ENCODE measurements around the gene TSPAN9. TPM values are rescaled to one million over a fixed set of nuclear protein-coding genes. Genes with fewer than 3 reads are reported as not detected.
A peak's percentile ranks its signal among the peaks of the same experiment; 100 is the strongest.

TSPAN9 gene
- total RNA-seq, 1 donor, result 8.1 TPM

- no peak for DNase-seq (ENCODE audit: low read depth)
- no peak for TF ChIP-seq CTCF (IDR thresholded peaks at IDR 0.05; ENCODE audit: insufficient read depth, low read length)
- H3K4me3 ChIP-seq (ENCODE audit: low read depth, low read length), result no peak overlapping the region
These were observed 56.2 kb downstream of the TSPAN9 start for GRCh38 chr12:3133405-3133783.

- no peak for DNase-seq (ENCODE audit: low read depth)
- no peak overlapping the region for H3K4me3 ChIP-seq (ENCODE audit: low read depth, low read length)
- no peak for TF ChIP-seq CTCF (IDR thresholded peaks at IDR 0.05; ENCODE audit: insufficient read depth, low read length)
These were observed 56.9 kb downstream of the TSPAN9 start for GRCh38 chr12:3134126-3134525.

GRCh38 chr12:3134526-3135135 is 57.5 kb downstream of the TSPAN9 start:
- no peak for DNase-seq (ENCODE audit: low read depth)
- no peak overlapping the region for H3K4me3 ChIP-seq (ENCODE audit: low read depth, low read length)
- TF ChIP-seq CTCF (IDR thresholded peaks at IDR 0.05; ENCODE audit: insufficient read depth, low read length), result no peak

- no peak overlapping the region for H3K4me3 ChIP-seq (ENCODE audit: low read depth, low read length)
- TF ChIP-seq CTCF (IDR thresholded peaks at IDR 0.05; ENCODE audit: insufficient read depth, low read length), result peak; percentile 75
- peak; percentile 84 for DNase-seq (ENCODE audit: low read depth)
These were observed 58.6 kb downstream of the TSPAN9 start for GRCh38 chr12:3135522-3136461.

- H3K4me3 ChIP-seq (ENCODE audit: low read depth, low read length), result no peak overlapping the region
- no peak for DNase-seq (ENCODE audit: low read depth)
- TF ChIP-seq CTCF (IDR thresholded peaks at IDR 0.05; ENCODE audit: insufficient read depth, low read length), result no peak
These were observed 59.6 kb downstream of the TSPAN9 start for GRCh38 chr12:3136641-3137267.

- peak; percentile 43 for DNase-seq (ENCODE audit: low read depth)
- no peak for TF ChIP-seq CTCF (IDR thresholded peaks at IDR 0.05; ENCODE audit: insufficient read depth, low read length)
- H3K4me3 ChIP-seq (ENCODE audit: low read depth, low read length), result no peak overlapping the region
These were observed 60.1 kb downstream of the TSPAN9 start for GRCh38 chr12:3137268-3137781.

Measured in fibroblast of the aortic adventitia (primary cell).